ENCODE data around the gene STK32C.

STK32C gene

DNA sequence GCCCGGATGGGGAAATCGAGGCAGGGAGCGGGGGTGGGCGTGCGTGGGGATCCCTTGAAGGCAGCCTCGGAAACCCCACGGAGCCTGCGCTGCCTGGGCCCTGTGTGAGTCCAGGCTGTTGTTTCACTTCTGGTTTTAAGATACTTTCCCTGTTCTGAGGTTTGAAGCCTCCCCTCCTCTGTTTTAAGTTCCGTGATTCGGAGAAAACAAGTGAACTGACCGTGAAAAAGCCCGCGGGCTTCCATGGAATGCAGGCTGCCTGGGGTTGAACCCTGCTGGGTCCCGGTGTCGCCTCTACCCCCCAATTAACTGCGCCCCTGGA lies 24.6 kb upstream of the STK32C start:
- FAIRE-seq (no peak), DNase-seq (ENCODE audit: insufficient read length, low spot score) (no peak)
- TF ChIP-seq POU2F2 (IDR thresholded peaks at IDR 0.05; ENCODE audit: low read depth, low read length): no peak
- TF ChIP-seq PAX5 (IDR thresholded peaks at IDR 0.05; ENCODE audit: insufficient read depth, low read length, severe bottlenecking): no peak
- TF ChIP-seq POLR2A (IDR thresholded peaks at IDR 0.05; ENCODE audit: low read depth, low read length): no peak
- TF ChIP-seq SPI1 (IDR thresholded peaks at IDR 0.05; ENCODE audit: low read depth, low read length): peak; percentile 84
- no peak for TF ChIP-seq POLR2AphosphoS5 (IDR thresholded peaks at IDR 0.05; ENCODE audit: low read depth, low read length)

GRCh38 chr10:132331601-132332432 lies 24.1 kb upstream of the STK32C start, which contains the start of gene LRRC27:
LRRC27 (plus strand) TSS chr10:132332193; CDS start chr10:132333525, 1,332 bp downstream.
- DNase-seq (ENCODE audit: insufficient read length, low spot score): peak; percentile 97
- FAIRE-seq: peak; percentile 98
- TF ChIP-seq POLR2AphosphoS5 (IDR thresholded peaks at IDR 0.05; ENCODE audit: low read depth, low read length): peak; percentile 44; the same call in 1 of the 2 replicates
- TF ChIP-seq SPI1 (IDR thresholded peaks at IDR 0.05; ENCODE audit: low read depth, low read length): no peak
- 0 out of 2 replicates have a peak, but pooled peaks have one; percentile 26 for TF ChIP-seq TAF1 (IDR thresholded peaks at IDR 0.05; ENCODE audit: low read depth, low read length)
- no peak for TF ChIP-seq POU2F2 (IDR thresholded peaks at IDR 0.05; ENCODE audit: low read depth, low read length)
- TF ChIP-seq PAX5 (IDR thresholded peaks at IDR 0.05; ENCODE audit: insufficient read depth, low read length, severe bottlenecking): no peak
- TF ChIP-seq POLR2A (IDR thresholded peaks at IDR 0.05; ENCODE audit: low read depth, low read length): 0 out of 2 replicates have a peak, but pooled peaks have one; percentile 16

DNA sequence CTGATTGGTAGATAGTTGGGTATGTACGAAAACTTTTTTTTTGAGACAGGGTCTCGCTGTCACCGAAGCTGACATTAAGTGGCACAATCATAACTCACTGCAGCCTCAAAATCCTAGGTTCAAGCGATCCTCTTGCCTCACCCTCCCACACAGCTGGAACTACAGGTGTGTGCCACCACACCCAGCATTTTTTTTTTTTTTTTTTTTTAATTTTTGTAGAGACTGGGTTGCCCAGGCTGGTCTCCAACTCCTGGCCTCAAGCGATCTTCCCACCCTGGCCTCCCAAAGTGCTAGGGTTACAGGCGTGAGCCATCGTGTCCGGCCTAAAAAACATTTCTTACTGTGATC lies 22.7 kb upstream of the STK32C start:
- no peak for TF ChIP-seq POLR2AphosphoS5 (IDR thresholded peaks at IDR 0.05; ENCODE audit: low read depth, low read length)
- no peak for TF ChIP-seq SPI1 (IDR thresholded peaks at IDR 0.05; ENCODE audit: low read depth, low read length)
- no peak for TF ChIP-seq TAF1 (IDR thresholded peaks at IDR 0.05; ENCODE audit: low read depth, low read length)
- no peak for TF ChIP-seq POU2F2 (IDR thresholded peaks at IDR 0.05; ENCODE audit: low read depth, low read length)
- no peak for TF ChIP-seq POLR2A (IDR thresholded peaks at IDR 0.05; ENCODE audit: low read depth, low read length)
- TF ChIP-seq PAX5 (IDR thresholded peaks at IDR 0.05; ENCODE audit: insufficient read depth, low read length, severe bottlenecking): no peak
- DNase-seq (ENCODE audit: insufficient read length, low spot score) (no peak), FAIRE-seq (no peak)

- FAIRE-seq (peak; percentile 83), DNase-seq (ENCODE audit: insufficient read length, low spot score) (no peak)
- TF ChIP-seq POLR2A (IDR thresholded peaks at IDR 0.05; ENCODE audit: low read depth, low read length) (no peak), POLR2AphosphoS5 (IDR thresholded peaks at IDR 0.05; ENCODE audit: low read depth, low read length) (0 out of 2 replicates have a peak, but pooled peaks have one; percentile 24)
Measured at GRCh38 chr10:132329565-132330485, 22.1 kb upstream of the STK32C start.

DNA sequence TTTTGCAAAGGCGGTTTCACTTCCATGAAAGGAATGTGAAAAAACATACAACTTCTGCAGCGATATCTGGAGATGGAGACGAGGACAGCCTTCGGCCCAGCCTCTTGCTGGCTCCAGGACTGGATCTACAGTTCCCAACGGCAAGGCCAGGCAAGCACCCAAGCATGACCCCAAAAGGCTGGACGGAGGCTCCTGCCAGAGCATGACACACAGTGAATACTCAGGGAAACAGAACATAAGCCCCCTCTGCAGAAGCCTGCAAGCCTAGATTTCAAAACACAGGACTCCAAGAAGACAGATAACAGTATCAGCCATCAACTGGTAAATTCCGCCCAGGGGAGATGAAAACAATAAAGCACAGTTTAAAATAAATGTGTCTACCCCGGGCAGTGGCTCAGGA lies 21.0 kb upstream of the STK32C start:
- TF ChIP-seq PAX5 (IDR thresholded peaks at IDR 0.05; ENCODE audit: insufficient read depth, low read length, severe bottlenecking): no peak
- TF ChIP-seq TAF1 (IDR thresholded peaks at IDR 0.05; ENCODE audit: low read depth, low read length): no peak
- TF ChIP-seq POLR2A (IDR thresholded peaks at IDR 0.05; ENCODE audit: low read depth, low read length): no peak
- TF ChIP-seq POU2F2 (IDR thresholded peaks at IDR 0.05; ENCODE audit: low read depth, low read length): no peak
- no peak for TF ChIP-seq POLR2AphosphoS5 (IDR thresholded peaks at IDR 0.05; ENCODE audit: low read depth, low read length)
- no peak for TF ChIP-seq SPI1 (IDR thresholded peaks at IDR 0.05; ENCODE audit: low read depth, low read length)
- FAIRE-seq (no peak), DNase-seq (ENCODE audit: insufficient read length, low spot score) (no peak)

- DNase-seq (ENCODE audit: insufficient read length, low spot score) (no peak), FAIRE-seq (no peak)
- TF ChIP-seq POU2F2 (IDR thresholded peaks at IDR 0.05; ENCODE audit: low read depth, low read length) (no peak), SPI1 (IDR thresholded peaks at IDR 0.05; ENCODE audit: low read depth, low read length) (no peak), POLR2A (IDR thresholded peaks at IDR 0.05; ENCODE audit: low read depth, low read length) (no peak), PAX5 (IDR thresholded peaks at IDR 0.05; ENCODE audit: insufficient read depth, low read length, severe bottlenecking) (no peak), TAF1 (IDR thresholded peaks at IDR 0.05; ENCODE audit: low read depth, low read length) (no peak), POLR2AphosphoS5 (IDR thresholded peaks at IDR 0.05; ENCODE audit: low read depth, low read length) (no peak)
Measured at GRCh38 chr10:132328106-132328505, 20.4 kb upstream of the STK32C start.

DNA sequence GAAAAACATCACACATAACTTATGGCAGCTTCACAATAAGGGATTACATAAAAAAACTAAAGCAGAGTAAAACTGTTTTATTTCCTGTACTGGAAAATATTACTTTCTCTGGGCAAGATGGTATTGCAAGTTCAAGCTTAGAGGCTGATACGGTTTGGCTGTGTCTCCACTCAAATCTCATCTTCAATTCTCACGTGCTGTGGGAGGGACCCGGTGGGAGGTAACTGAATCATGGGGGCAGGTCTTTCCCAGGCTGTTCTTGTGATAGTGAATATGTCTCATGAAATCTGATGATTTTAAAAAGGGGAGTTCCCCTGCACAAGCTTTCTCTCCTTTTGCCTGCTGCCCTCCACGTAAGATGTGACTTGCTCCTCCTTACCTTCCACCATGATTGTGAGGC lies 19.2 kb upstream of the STK32C start:
- TF ChIP-seq POU2F2 (IDR thresholded peaks at IDR 0.05; ENCODE audit: low read depth, low read length) (no peak), PAX5 (IDR thresholded peaks at IDR 0.05; ENCODE audit: insufficient read depth, low read length, severe bottlenecking) (no peak), TAF1 (IDR thresholded peaks at IDR 0.05; ENCODE audit: low read depth, low read length) (no peak), POLR2AphosphoS5 (IDR thresholded peaks at IDR 0.05; ENCODE audit: low read depth, low read length) (no peak), SPI1 (IDR thresholded peaks at IDR 0.05; ENCODE audit: low read depth, low read length) (no peak), POLR2A (IDR thresholded peaks at IDR 0.05; ENCODE audit: low read depth, low read length) (no peak)
- DNase-seq (ENCODE audit: insufficient read length, low spot score) (no peak), FAIRE-seq (no peak)

DNA sequence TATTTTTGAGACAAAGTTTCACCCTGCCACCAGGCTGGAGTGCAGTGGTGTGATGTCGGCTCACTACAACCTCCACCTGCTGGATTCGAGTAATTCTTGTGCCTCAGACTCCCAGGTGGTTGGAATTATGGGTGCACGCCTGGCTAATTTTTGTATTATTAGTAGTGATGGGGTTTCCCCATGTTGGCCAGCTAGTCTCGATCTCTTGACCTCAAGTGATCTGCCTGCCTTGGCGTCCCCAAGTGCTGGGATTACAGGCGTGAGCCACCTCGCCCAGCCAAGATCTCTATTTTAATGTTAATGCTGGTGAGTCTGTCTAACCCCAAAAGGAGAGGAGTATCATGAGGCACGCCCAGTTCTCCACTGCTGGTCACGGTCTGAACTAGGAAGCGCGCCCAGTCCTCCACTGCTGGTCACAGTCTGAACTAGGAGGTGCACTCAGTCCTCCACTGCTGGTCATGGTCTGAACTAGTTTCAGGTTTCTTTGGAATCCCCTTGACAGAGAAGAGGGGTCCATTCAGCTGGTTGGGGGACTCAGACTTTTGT lies 18.7 kb upstream of the STK32C start:
- DNase-seq (ENCODE audit: insufficient read length, low spot score) (no peak), FAIRE-seq (peak; percentile 90)
- TF ChIP-seq TAF1 (IDR thresholded peaks at IDR 0.05; ENCODE audit: low read depth, low read length): no peak
- no peak for TF ChIP-seq POU2F2 (IDR thresholded peaks at IDR 0.05; ENCODE audit: low read depth, low read length)
- no peak for TF ChIP-seq PAX5 (IDR thresholded peaks at IDR 0.05; ENCODE audit: insufficient read depth, low read length, severe bottlenecking)
- no peak for TF ChIP-seq SPI1 (IDR thresholded peaks at IDR 0.05; ENCODE audit: low read depth, low read length)
- TF ChIP-seq POLR2AphosphoS5 (IDR thresholded peaks at IDR 0.05; ENCODE audit: low read depth, low read length): no peak
- no peak for TF ChIP-seq POLR2A (IDR thresholded peaks at IDR 0.05; ENCODE audit: low read depth, low read length)

DNA sequence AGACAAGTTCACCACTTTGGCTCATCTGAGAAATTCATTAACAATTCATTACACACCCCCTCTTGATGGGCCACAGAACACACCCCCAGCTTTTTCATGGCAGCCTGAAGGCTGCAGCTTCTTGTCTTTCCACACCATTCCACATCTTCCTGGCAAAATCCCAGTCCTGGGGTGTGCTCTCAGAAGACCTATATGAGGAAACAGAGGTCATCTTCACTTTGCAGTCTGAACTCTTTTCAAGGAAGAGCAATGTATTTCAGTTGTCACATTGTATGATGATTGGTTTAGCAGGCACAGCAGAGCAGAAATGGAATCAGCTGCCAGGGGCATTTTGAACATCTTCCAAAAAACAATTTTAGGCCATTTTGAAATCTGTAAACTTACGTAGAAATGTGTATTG lies 16.4 kb upstream of the STK32C start:
- FAIRE-seq (no peak), DNase-seq (ENCODE audit: insufficient read length, low spot score) (no peak)
- no peak for TF ChIP-seq POLR2AphosphoS5 (IDR thresholded peaks at IDR 0.05; ENCODE audit: low read depth, low read length)
